ENCODE data around the gene GAB3.
A peak's percentile ranks its signal among the peaks of the same experiment; 100 is the strongest.

Gene GAB3

DNA sequence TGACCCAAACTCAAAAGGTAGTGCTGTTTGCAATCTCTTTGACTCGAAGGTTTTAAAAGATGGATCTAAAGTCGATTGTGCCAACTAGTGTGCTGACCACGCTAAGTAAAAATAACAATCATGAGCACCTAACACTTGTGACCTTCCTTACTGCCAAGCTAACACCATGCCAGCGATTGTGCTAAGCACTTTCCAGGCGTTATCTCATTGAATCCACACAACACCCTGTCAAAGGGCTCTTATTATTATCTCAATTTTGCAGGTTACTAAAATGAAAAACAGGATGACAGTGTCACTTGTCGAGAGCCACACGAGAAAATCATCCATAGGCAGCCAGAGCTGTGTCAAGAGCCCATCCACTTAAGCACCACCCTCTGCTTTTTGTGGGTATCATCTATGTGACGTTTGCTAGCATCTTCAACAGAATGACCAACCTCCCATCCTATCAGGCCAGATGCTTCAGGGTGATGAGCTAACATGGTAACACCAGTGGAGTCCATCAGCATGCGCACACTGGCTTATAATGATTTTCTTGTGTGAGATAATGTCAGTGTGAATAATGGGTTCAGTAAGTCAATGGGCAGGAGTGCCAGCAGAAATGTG, 893 bp upstream of the GAB3 start:
- DNase-seq (ENCODE audit: low spot score) = no peak
- no peak for FAIRE-seq

DNA sequence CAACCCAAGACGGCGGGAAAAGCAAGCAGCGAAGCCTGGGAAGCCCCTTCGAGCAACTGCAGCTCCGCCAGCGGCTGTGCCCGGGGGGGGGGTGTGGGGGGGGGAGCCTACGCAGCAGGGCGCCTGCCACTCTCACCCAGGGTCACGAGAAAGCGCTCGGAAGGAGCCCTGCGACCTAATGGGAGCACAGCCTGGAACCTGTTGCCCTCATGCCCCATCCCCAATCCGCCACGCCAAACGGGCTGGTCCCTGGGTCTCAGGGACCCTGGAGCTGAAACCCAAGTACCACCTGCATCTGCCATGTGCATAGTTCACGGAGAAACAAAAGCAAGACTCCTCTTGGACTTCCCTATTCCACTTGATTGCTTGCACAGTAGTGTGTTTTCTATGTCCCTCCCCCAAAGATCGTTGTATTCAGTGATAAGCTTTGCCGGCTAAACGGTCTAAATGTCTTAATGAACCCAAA, 359 bp upstream of the GAB3 start:
- FAIRE-seq = no peak
- no peak for DNase-seq (ENCODE audit: low spot score)

DNA sequence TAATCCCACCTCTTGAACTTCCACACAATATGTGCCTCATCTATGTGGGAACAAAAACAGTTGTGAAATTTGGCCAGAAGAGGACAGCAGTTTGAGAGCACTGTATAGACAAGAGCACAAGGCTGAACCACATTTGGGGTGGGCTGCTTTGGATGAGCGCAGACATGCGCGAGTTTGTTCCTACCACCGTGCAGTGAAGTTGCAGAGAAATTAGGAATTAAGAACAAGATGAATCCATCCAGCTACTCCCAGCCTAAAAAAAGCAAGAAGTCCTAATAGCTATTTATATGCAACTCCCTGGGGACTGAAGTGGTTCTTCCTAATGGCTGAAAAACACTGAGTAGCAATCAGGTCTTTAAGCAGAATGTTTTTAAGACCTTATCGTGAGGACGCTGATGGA, 1.0 kb downstream of the GAB3 start:
- no peak for FAIRE-seq

DNA sequence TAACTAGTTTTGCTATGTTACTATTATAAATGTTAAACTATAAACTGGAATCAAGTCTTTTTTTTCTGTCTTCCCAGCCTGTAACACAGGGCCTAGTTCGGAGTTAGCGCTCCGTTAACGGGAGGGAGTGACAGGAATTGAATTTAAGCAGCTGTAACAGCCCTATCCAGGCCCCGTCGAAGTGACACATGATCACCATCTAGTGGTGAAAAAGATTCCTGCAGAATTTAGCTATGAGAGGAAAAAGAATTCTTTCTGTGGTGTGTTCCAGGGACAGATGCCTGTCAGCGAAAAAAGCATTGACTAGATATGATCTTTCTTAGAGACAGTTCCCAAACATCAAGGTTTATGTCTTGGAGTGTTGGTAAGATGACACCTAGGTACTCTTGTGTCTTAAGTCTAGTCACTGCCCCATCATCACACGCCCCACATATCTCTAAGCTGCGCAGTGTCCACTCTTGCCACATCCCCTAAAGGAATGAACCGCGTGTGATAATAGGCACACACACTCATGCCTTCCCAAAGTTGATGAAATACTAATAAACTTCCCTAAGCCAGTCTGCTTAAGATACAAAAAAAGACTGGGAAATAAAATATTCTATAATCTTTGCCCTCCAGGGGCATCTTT, 2.1 kb downstream of the GAB3 start:
- peak; percentile 31 for DNase-seq (ENCODE audit: low spot score)
- no peak for FAIRE-seq

More for the DNA sequence above, 1.0 kb downstream of the GAB3 start:
- no peak for DNase-seq (ENCODE audit: low spot score)

DNA sequence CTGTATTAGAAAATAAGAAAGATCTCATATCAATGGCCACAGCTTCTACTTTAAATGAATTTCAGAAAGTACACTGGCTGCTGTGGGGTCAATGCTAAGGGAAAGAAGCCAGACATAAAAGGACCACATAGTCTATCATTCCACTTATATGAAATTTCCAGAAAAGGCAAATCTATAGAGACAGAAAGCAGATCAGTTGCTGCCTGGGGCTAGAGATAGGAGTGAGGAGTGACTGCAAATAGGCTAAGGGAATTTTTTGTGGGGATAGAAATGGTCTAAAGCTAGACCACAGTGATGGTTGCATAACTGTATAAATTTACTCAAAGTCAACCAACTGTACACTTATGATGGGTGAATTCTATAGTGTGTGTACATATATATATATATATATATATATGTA, 8.3 kb downstream of the GAB3 start:
- no peak for DNase-seq (ENCODE audit: low spot score)
- no peak for FAIRE-seq

DNA sequence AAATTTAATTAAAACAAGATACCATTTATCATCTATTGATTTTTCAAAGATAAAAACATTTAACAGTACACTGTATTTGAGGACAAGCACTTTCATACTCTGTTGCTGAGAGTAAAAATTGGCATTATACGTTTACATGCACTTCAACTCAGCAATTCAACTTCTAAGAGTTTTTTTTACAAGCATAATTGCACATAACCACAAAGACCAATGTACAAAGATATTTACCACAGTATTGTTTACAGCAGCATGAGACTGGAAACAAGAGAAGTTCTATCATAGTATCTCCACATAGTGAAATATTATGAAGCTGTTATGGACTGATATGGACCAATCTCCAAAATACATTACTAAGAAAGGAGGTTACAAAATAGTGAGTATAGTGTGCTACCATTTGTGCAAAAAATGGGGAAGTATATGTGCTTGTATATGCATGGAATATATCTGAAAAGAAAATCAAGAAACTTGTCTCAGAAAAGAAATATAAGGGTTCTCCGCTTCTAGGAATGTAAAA, 10.9 kb downstream of the GAB3 start:
- FAIRE-seq = no peak
- DNase-seq (ENCODE audit: low spot score) = no peak

DNA sequence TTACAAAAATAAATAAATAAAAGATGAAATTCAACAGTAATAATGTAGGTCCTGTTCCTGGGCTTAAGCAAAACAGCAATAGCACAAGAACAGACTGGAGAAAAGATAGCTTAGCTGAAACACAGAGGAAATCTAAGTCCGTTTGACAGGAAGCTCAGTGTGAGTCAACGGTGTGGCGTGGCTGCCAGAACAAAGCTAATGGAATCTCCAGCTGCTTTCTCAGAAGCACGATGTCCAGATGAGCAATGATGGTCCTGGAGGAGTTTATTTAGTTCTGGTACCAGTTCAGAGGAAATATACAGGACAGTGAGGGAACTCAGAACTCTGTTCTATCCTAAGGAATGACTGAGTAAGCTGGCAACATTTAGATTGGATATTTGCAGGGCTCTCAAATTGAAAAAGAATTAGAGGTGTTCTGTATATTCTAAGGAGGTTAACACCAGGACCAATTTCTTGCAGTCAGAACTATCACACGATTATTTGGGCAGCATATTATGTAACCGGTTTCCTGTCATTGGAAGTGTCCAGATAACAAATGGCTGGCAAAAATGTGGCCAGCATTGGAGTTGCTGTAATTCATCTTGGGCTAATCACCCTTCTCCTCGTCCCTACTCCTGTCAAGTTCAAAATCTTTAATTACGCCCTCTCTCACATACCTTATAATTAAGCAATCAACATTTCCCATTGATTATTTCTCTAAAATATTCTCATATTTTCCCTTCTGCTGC, 12.7 kb downstream of the GAB3 start:
- FAIRE-seq (peak; percentile 65), DNase-seq (ENCODE audit: low spot score) (peak; percentile 30)

DNA sequence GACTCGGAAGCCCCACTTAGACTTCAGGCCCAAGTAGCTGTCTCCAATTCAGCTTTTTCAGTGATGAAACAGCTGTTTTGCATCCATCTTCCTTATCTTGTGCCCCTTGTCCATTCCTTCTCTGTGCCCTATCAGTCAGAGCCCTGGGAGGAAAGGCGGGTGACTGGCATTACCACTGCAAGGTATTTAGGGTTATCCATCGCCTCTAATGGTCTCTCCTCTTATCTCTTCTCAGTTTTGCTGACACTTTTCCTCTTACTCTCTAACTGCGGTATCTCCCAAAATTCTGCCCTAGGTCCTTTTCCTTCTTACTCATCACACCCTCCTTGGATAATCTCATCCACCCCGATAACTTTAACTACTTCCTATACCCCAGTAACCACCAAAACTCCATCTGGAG, 13.7 kb downstream of the GAB3 start:
- DNase-seq (ENCODE audit: low spot score) (no peak), FAIRE-seq (no peak)

DNA sequence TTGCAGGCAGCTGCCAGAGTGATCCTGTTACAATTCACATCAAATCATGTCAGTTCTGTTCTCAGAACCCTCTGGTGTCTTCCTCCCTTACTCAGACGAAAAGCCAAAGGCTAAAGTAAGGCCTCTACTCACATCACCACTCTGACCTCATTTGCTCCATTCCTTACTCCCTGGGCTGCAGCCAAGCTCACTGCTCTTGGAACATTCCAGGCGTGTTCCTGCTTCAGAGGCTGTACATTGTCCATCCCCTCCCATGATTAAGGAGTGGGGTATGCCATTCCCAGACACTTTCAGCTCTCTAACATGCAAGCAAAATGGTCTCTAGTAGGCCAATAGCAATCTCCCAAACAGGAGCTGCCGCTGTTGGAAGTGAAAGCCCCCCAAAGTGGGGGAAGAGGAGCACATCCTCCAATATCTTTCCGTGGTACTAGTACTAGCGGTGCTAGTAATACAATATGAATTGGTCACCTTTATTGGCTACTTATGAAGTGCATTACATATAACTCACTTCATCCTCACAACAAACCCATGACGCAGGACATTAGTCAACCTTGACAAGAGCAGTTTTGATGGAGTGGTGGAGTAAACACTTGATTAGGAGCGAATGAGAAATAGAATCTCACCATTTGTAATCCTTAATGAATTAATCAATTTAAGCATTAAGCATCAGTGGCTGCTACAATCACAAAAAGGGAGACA, 15.0 kb downstream of the GAB3 start:
- DNase-seq (ENCODE audit: low spot score) = no peak
- FAIRE-seq = no peak

DNA sequence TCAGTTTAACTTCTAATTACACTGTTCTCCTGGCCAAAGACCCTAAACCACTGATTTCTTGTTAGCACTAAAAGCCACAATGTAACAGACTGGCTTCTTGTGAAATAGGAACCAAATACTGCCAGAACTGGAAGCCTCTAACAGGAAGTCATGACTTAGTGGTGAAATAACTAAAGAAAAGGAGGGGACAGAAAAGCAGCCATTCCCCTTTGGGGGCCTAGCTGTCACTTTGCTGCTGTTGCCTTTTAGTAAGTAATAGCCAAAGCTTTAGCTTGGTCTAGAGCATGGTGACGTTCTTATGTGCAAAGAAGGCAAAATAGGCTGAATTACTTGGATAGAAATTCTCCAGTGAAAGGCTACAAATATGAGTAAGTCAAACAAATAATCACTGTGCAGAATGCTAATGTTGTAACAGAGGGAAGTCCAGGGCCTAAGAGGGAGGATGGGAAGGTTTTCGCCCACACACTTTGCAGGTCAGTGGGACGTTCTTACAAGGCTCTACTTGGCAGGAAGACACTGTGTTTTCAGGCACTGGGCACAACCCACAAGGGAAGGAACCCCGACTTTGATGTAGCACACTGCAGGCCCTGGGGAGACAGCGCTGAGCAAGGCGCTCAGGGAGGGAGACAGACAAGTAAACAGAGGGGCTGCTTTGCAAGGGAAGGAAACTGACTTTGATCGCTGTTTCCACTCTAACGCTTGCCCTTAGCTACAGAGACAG, 16.7 kb downstream of the GAB3 start:
- DNase-seq (ENCODE audit: low spot score) (no peak), FAIRE-seq (no peak)

DNA sequence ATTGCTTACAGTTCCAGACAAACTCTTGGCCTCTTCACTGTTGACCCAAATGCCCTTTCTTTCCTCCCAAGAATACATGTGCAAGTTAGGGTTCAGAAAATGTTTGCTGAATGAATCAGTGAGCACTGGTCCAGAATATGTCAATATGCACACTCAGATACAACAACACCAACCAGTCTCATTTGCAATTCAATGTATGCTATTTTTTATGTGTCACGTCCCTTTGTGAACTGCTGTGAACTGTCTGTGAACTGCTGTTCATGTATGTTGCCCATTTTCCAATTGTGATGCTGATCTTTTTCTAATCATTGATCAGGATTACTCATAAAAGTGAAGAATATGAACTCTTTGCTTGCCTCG, 17.8 kb downstream of the GAB3 start:
- DNase-seq (ENCODE audit: low spot score) = no peak
- no peak for FAIRE-seq

DNA sequence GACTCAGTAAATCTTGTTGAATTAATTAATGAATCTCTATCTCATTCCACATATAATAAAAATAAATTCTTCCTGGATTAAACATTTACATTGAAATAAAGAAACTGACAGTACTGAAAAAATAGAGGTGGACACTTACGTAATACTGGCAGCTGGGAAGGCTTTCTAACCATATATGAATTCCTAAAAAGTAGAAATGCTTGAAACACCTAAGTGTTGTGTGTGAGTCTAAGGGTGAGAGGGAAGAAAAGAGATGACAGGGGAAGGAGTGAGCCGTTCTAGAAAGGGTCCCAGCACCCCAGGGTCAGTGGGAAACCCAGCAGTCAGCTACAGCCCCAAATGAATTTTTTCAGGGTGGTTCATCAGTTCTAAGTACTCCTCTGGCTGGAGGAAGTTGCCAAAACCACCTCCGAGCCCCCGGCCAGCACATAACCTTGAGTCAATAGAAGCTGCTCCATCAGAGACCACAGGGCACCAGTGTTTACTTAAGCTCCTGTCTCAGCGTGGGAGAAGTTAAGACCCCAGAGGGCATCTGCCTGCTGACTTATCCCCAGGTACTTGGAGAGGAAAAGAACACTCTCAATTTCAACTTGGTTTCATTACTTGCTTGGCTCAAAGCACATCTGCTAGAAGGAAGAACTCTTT, 18.3 kb downstream of the GAB3 start:
- FAIRE-seq = no peak

DNA sequence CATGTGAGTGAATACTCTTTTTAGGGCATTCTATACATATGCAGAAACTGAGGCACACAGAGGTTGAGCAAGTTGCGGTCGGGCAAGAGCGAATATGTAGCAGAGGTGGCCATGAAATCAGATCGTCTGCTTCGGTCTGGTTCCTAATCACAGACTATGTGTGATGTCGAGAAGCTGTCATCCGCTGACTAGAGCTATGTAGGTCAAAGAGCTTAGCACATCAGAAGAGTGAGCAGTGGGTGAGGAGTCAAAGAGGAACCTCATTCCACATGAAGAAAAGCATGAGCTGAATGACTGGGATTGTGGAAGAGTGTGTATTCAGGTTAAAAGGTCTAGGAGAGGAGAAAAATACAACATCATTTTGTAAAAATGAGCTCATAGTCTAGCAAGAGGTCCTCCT, 19.0 kb downstream of the GAB3 start:
- FAIRE-seq (no peak), DNase-seq (ENCODE audit: low spot score) (no peak)

More for the DNA sequence above, 18.3 kb downstream of the GAB3 start:
- peak; percentile 40 for DNase-seq (ENCODE audit: low spot score)

DNA sequence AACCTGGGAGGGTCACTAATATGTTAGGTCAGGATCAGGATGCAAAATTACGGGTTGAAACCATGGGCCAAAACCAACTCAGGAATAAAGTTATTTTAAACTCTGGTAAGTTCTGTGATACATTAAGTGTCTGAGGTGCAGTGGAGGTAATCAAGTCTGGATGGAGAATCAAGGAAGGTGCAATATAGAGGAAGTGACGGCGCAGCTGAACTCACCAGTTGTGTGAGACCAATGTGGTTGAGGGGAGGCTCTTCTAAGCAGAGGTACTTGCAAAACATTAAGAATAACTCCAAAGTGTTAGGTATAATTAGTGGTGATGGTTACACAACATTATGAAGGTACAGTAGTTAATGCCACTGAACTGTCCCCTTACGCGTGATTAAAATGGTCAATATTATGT, 19.7 kb downstream of the GAB3 start:
- no peak for DNase-seq (ENCODE audit: low spot score)
- no peak for FAIRE-seq

DNA sequence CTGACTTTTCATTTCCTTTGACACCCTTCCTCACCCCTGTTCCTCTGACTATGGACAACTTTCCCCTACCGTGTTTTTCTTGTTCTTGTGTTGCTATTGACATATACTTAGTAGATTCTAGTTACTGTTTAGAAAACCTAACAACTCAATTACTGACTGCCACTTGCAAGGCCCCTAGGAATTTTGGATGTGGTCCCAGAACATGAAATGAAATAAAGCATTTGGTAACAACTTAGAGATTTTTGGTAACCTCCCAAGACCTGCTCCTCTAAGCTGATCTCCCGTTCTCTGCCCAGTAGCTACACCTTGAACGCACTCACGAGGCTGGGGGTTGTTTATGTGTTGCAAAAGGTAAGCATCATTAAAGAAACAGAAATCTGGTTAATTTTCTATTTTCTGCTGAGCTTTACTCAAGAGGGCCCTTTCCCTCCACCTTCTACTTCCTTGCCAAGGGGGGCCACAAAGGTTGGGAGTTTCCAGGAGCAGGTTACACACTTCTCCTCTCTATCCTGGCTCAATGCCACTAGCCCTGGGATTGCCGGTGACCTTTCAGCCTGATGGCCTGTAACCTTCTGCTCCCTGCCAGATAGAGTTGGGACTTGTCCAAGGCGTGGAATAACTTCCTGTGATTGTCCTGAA, 20.5 kb downstream of the GAB3 start:
- no peak for DNase-seq (ENCODE audit: low spot score)
- FAIRE-seq = no peak

DNA sequence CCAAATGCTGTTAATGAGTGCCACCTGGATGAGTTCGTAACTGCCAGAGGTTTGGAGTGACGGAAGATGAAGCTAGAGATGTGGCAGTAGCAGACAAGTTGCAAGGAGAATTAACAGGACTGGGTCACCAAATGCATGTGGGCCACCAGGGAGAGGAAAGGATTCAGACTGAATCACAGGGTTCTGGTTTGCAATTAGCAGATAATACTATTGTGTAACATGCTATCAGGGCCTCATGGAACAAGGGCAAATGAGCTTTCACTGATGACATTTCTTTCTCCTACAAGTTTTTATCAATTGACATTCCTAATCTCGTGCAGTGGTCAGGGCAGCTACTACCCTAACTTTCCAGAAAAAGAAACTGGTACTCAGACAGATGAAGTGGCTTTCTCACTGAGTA, 21.4 kb downstream of the GAB3 start:
- FAIRE-seq = no peak
- DNase-seq (ENCODE audit: low spot score) = no peak

DNA sequence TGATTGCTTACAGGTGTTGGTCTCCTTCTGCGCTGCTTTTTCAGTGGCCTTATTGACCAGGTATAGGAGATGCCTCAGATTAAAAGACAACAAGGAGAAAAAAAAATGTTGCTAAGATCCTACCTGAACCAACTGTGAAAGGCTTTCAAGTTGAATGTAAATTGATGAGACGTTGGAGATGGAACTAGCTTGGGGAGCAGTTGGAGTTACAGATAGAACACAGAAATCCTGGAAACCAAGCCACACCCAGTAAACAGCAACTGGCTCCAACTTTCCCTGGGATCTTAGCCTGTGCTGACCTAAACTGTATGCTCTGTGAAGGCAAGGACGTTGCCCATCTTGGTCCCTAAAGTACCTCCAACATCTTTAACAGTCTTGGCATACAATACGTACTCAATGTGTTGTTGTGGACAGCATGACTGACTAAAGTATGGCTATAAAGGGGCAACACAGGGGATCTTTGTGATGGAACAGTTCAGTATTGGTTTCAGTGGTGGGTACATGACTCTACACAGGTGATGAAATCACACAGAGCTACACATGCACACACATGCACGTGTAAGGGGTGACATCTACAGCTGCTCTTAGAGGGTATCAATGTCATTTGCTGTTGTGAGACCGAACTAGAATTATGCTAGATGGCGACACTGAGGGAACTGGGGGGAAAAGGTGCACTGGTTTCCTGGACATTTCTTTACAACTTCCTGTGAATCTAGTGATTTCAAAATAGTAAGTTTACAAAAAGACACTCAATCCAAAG, 22.3 kb downstream of the GAB3 start:
- DNase-seq (ENCODE audit: low spot score) = no peak
- FAIRE-seq = no peak

DNA sequence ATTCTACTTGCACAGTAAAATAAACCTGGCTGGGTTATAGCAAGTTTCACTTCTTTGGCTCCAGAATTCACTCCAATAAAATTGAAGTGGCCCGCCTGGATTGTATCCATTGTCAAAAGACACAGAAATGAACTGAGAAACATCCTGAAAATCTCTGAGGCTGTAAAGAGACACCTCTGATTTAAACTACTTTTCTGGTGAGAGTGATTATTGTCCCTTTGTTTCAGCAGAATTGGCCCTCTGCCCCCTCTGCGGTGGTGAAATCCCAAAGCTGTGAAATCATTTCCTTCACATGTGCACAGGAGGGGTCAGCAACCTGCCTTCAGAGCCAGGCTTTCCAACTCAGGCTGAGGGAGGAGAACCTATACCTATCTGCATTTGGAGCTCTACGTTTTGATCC, 23.0 kb downstream of the GAB3 start:
- DNase-seq (ENCODE audit: low spot score) (peak; percentile 17), FAIRE-seq (no peak)

DNA sequence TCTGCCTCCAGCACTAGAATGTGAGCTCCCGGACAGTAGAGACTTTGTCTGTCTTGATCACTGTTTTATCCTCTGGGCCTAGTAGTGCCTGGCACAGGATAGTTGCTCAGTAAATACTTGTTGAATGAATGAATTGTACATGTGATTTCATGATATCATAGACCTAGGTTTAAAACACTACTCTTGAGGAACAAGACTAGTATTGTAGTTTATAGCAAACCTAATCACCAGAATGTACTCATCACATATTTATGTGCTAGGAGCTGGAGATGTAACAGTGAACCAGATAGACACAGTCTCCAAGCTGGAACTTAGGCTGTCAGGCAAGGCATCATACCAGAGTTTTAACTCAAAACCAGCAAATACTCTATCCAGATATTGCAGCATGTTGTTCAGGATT, 23.5 kb downstream of the GAB3 start:
- DNase-seq (ENCODE audit: low spot score) (no peak), FAIRE-seq (no peak)

Measured in RCC 7860 (cell line).